ENCODE results near the gene SPRING1.

SPRING1 gene

DNA sequence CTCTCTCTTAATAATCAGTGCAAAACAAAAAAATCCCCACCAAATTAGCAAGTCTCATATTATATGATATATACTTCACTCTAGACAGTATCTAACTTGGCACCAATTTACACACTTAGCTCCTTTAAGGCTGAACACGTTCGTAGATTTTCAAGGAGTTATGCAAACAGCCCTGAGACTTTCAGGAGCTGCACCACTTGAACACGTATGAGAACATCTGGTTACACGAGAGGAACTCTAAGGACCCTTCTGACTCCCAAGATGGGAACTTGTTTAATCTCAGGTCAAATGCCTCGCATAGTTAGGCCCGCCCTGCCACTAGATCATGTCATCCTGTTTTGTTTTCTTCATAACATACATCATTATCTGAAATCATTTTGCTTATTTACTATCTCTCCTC is 10.0 kb downstream of the SPRING1 start:
- H3K27ac Mint-ChIP-seq: no peak overlapping the region
- H3K4me1 Mint-ChIP-seq (ENCODE audit: low read depth): peaks cover 3% of the 10 kb centered on the region
- no peak overlapping the region for H3K4me3 Mint-ChIP-seq
- H3K9me3 Mint-ChIP-seq: no peaks in the 10 kb centered on the region
- peaks cover 12% of the 10 kb centered on the region for H3K36me3 Mint-ChIP-seq (ENCODE audit: low read depth)
- H3K27me3 Mint-ChIP-seq: no peaks in the 10 kb centered on the region

DNA sequence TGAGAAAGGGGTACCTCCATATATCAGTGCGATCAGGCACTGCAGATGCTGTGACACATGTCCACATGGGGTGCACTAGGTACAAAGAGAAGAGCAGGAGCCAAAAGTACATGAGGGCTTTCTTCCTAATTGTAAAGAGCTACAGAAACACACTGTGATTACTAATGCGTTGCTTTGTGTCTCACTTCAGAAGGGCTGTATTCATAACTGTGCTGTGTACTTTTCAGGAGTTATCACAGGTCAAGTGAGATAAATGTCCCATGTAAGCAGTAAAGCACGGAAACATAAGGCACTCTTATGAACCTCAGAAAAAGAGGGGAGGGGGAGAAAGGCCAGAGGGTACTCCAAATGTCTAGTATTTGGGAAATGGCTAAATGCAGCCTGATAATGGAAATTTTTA is 10.6 kb downstream of the SPRING1 start:
- Mint-ChIP-seq H3K4me1 (ENCODE audit: low read depth) (peaks cover 8% of the 10 kb centered on the region), H3K36me3 (ENCODE audit: low read depth) (peaks cover 15% of the 10 kb centered on the region), H3K4me3 (no peak overlapping the region), H3K27me3 (no peaks in the 10 kb centered on the region), H3K9me3 (no peaks in the 10 kb centered on the region), H3K27ac (no peak overlapping the region)

DNA sequence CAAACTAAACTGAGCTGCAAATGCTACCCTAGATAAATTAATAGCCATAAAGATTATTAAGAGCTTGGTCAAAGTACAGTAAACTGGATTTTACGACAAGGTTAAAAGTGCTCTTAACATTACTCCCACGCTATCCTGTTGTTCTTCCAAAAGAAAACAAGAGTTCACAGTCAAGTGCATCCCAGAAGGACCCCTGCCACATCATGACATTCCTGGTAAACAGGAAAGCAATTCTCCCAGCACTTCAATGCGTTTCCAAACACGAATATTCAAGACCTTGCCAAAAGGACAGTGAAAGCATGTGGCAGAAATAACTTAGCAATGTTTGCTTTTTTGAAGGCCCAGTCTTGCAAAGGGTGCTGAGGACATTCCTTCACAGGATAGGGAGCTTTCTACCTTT is 11.2 kb downstream of the SPRING1 start:
- H3K4me1 Mint-ChIP-seq (ENCODE audit: low read depth): peaks cover 8% of the 10 kb centered on the region
- no peak overlapping the region for H3K27ac Mint-ChIP-seq
- H3K27me3 Mint-ChIP-seq: no peaks in the 10 kb centered on the region
- H3K9me3 Mint-ChIP-seq: no peaks in the 10 kb centered on the region
- H3K36me3 Mint-ChIP-seq (ENCODE audit: low read depth): peaks cover 15% of the 10 kb centered on the region
- H3K4me3 Mint-ChIP-seq: no peak overlapping the region

DNA sequence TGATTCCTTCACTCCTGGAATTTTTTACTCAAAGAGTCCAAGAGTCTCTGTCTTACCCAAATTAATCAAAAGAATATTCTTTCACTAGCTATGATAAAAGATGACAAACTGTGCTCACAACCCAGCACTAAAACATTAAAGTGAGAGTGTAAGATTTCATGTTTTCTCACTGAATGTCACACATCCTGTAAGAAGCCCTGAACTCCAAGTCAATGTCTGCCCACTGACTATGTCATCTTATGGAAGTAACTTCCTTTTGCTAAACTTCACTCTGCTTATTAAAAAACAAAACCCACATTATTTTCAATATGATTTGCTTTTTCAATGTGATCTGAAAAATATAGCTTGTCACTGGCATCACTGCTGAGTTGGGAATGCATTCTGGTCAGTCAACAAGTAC is 15.6 kb downstream of the SPRING1 start:
- Mint-ChIP-seq H3K4me1 (ENCODE audit: low read depth) (peaks cover 14% of the 10 kb centered on the region), H3K4me3 (no peak overlapping the region), H3K27me3 (no peaks in the 10 kb centered on the region), H3K9me3 (no peaks in the 10 kb centered on the region), H3K27ac (no peak overlapping the region), H3K36me3 (ENCODE audit: low read depth) (peaks cover 23% of the 10 kb centered on the region)

DNA sequence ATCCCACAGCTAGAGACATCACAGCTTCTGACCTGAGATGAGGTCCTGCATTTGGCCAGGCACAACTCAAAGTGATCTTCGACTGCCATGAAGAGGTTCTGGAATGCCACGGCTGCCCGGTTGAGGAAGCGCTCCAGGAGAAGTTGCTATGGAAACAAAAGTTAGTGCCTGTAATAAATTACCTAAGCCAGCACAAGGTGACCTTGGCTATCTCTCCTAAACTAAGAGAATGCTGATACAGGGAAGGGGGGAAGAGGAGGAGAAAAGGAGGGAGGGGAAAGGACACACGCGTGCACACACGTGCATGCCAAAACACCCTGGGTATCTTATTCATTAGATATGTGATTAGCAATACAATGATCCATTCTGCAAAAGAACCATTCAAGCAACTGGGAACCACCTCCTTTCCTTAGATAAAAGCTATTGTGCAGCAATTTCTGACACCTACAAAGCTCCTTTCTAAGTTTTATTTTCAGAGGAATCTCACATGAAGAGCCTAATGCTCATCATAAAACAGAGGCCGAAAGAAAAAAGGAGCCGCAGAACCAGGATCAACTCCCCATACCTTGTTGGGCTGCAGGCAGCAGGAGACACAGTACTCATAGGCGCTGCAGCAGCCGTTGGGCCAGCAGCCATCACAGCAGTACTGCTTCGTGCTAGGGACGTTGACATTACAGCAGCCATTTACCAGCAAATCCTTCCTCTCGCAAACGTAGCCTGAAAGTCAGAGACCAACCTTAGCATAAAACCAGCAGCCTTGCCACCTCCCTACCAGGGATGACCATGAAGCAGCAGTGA is 17.9 kb downstream of the SPRING1 start:
- no peaks in the 10 kb centered on the region for H3K27me3 Mint-ChIP-seq
- H3K36me3 Mint-ChIP-seq (ENCODE audit: low read depth): peaks cover 40% of the 10 kb centered on the region
- no peak overlapping the region for H3K4me3 Mint-ChIP-seq
- no peak overlapping the region for H3K27ac Mint-ChIP-seq
- H3K4me1 Mint-ChIP-seq (ENCODE audit: low read depth): peaks cover 10% of the 10 kb centered on the region
- no peaks in the 10 kb centered on the region for H3K9me3 Mint-ChIP-seq

DNA sequence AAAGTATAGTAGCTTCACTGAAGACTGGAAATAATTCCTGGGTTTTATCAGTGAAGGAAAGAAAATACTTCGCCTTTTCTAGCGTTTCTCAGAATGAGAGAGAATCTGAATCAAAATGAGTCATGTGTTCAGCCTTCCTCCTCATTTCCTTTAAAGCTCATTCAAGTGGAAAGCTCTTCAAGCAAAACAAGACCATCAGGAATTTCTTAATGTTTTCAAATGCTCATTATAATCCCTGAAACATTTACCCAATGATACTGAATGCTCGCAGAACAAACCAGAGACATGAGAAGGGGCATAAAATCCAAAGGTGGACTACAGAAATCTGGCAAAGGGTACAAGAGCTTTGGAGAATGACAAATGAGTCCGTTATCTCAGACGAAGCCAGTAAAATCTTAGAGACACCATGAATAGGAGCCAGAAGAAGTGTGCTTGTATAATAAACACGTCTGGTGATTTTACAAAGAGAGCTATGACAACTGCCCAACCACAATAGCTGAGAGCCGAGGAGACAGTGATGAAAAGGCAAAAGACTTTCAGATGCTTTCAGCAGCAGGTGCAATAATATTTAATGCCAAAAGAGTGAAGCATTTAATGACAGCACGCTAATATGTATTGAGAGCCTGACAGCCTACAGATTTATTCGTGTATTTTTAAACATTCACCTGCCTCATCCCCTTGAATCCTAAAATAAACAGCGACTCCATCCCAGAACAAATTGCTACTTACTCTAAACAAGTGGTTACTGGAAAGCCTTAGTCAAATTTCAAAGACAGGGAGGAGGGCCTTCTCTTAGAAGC is 19.0 kb downstream of the SPRING1 start:
- Mint-ChIP-seq H3K4me1 (ENCODE audit: low read depth) (peaks cover 10% of the 10 kb centered on the region), H3K27ac (peak overlapping the region; percentile 33)

DNA sequence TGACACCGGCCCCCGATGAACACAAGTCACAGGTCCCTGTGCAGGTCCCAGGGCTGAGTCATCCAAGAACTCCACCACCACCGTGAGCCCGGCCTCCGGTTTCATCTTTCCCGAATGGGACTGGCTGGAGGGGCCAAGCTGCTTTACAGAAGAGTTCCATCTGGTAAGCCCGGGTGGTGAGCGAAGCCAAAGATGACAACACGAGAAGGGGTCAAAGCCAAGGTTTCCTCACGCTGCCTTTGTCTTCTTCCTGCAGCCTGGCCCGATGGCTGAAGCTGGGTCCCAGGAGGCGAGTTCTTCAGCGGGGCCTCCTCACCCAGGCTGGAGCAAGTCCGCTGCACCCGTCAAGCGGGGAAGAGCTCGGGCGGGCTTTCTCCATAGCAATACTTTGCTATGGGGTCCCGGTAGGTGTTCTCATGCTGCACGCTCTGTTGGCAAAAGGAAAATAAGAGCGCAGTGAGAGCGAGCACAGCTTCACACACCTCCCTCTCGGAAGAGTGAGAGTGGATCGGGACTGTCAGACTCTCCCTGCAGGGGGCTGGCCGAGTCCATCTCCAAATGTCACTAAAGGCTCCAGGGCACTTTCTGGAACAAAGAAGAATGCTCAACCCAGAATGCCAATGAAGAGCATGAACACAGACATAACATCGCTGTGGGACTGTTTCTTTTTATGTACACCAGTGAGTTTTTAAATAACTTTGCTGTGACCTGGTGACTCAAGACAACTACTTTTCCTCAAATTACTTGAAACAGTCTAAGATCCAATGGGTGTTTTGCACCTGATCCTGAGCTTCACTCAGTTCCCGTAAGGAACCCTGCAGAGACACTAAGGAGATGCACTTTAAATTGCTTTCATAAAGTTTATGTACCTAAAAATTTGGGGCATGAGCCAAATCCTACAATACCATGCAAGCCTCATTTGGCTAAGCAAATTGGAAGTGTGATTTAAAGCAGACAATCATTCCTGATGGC is 20.1 kb downstream of the SPRING1 start:
- H3K27ac Mint-ChIP-seq: no peak overlapping the region
- peaks cover 9% of the 10 kb centered on the region for H3K4me1 Mint-ChIP-seq (ENCODE audit: low read depth)
- peaks cover 36% of the 10 kb centered on the region for H3K36me3 Mint-ChIP-seq (ENCODE audit: low read depth)
- H3K9me3 Mint-ChIP-seq: no peaks in the 10 kb centered on the region
- no peaks in the 10 kb centered on the region for H3K27me3 Mint-ChIP-seq
- H3K4me3 Mint-ChIP-seq: no peak overlapping the region

More for the DNA sequence above, 19.0 kb downstream of the SPRING1 start:
- Mint-ChIP-seq H3K36me3 (ENCODE audit: low read depth) (peaks cover 40% of the 10 kb centered on the region), H3K9me3 (no peaks in the 10 kb centered on the region), H3K27me3 (no peaks in the 10 kb centered on the region), H3K4me3 (no peak overlapping the region)

DNA sequence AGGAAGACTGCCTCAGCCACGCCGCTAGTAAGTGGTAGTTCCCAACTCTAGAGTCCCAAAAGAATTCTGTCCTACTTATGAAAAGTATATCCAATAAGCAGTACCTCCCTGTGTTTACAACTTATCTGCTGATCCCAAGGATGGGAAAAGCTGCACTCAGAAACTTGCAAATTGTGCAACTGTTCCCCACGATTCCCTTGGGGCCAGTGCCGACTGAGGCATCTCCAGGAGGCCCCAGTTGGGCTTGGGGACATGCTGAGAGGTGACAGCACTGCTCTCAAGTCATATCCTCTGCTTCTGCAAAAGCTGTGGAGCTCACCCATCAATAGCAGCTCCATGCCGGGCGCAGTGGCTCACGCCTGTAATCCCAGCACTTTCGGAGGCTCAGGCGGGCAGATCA is 23.7 kb downstream of the SPRING1 start:
- H3K27me3 Mint-ChIP-seq: no peaks in the 10 kb centered on the region
- H3K27ac Mint-ChIP-seq: no peak overlapping the region
- H3K9me3 Mint-ChIP-seq: no peaks in the 10 kb centered on the region
- peaks cover 25% of the 10 kb centered on the region for H3K36me3 Mint-ChIP-seq (ENCODE audit: low read depth)
- H3K4me1 Mint-ChIP-seq (ENCODE audit: low read depth): peaks cover 5% of the 10 kb centered on the region
- no peak overlapping the region for H3K4me3 Mint-ChIP-seq

DNA sequence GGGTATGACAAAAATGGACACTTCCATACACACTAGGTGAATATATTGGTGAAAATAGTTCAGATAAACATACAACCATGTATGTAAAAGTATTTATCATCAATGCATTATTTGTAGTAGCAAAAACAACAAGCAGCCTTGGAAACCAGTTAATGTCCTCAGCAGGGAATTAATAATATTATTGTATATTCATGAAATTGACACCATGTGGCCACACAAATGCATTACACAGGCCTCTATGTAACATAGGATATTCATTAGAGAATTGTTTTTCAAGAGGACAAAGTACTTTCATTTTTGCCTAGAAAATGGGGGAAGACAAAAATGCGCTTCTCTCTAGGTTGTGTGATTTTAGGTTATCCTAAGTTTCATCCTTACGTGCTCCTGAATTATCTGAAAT is 24.3 kb downstream of the SPRING1 start:
- H3K27me3 Mint-ChIP-seq: no peaks in the 10 kb centered on the region
- H3K4me3 Mint-ChIP-seq: no peak overlapping the region
- peaks cover 7% of the 10 kb centered on the region for H3K4me1 Mint-ChIP-seq (ENCODE audit: low read depth)
- H3K9me3 Mint-ChIP-seq: no peaks in the 10 kb centered on the region
- H3K36me3 Mint-ChIP-seq (ENCODE audit: low read depth): peaks cover 25% of the 10 kb centered on the region
- H3K27ac Mint-ChIP-seq: no peak overlapping the region

DNA sequence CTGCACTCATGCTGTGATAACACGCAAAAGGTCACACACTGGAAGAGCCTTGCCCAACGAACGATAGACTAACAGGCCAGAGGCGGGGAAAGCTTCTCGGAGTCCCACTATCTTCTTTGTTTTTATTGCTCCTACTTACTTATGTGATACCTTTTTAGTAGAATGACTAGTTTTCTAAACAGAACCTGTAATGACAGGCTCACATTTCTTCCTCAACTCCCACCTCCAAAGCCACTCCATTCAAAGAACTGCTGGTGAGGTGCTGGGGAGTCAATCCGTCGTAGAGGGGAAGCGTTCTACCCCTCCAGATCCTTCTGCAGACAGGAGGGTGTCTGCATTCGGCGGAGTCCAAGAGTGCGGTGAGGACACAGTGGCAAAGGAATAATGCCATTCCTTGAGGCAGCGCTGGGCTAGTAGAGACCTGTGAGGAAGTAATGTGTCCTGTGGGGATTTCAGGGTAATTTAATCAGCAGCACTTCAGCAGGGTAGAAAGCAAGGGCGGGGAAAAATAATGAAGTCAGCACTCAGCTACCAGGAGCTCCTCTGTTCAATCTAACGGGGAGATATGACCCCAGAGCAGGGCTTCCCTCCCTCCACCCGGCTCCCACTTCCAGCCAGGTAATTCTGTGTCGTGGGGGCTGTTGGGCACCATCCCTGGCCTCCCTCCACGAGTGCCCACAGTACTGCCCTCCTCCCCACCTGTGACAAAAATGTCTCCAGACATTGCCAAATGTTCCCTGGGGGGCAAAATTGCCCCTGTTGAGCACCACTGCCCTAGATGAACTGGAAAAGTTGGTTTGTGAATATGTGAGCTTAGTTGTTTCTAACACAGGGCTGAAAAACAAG is 25.2 kb downstream of the SPRING1 start:
- H3K9me3 Mint-ChIP-seq: no peaks in the 10 kb centered on the region
- H3K27me3 Mint-ChIP-seq: no peaks in the 10 kb centered on the region
- H3K4me1 Mint-ChIP-seq (ENCODE audit: low read depth): peaks cover 8% of the 10 kb centered on the region
- peaks cover 25% of the 10 kb centered on the region for H3K36me3 Mint-ChIP-seq (ENCODE audit: low read depth)
- no peak overlapping the region for H3K4me3 Mint-ChIP-seq
- peak overlapping the region; percentile 45 for H3K27ac Mint-ChIP-seq

DNA sequence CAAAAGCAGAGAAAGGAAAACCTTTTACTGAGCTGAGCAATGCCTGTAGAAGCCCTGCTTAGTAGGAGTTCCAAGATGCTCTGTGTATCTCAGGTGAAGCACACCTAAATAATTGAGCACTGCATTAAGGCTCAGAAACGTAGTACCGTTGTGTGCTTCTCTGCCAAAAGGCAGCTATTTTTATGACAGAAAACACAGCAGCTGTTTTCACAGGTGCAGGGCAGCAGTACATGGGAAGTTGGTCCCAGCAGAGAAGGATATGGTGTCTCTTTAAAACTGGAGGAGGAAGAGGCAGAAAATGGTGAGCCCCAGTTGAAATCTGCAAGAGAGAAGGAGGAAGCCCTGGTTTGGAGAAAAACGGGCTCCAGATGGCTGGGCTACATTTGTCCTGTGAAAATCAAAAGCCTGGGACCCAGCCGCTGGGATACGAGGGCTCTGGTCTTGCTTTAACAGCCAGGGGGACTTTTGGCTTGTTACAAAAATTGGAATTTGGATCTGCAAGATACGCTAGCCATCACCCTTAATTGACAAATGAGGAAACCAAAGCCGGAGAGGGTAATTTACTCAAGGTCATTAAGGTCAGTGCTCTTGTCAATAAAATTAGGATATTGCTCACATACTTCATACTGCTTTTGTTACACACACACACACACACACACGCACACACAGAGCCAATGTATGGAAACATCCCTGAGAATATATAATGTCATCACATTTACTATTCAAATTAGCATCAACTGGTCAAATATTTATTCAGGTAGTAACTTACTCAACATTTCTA is 27.3 kb downstream of the SPRING1 start:
- peaks cover 8% of the 10 kb centered on the region for H3K4me1 Mint-ChIP-seq (ENCODE audit: low read depth)
- H3K27ac Mint-ChIP-seq: peak overlapping the region; percentile 28
- H3K36me3 Mint-ChIP-seq (ENCODE audit: low read depth): peaks cover 7% of the 10 kb centered on the region
- no peaks in the 10 kb centered on the region for H3K9me3 Mint-ChIP-seq
- peaks cover 5% of the 10 kb centered on the region for H3K27me3 Mint-ChIP-seq
- H3K4me3 Mint-ChIP-seq: no peak overlapping the region

DNA sequence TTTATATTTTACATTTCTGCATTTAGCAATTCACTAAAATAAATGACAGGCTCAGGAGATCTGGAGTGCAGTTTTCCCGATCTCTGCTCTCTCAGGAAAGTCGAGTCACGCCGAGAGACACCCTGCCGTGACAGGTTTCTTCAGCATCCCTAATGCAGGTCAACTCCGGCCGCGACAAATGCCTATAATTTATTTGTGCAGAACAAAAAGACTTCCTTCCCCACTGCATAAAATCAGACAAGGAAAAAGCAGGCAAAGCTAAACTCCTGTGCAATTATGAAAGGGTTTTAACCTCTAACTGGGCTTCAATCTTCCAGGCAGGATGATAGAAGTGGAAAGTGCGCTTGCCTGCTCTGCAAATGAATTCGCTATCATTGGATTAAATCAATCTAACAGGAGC is 28.1 kb downstream of the SPRING1 start:
- Mint-ChIP-seq H3K36me3 (ENCODE audit: low read depth) (peaks cover 7% of the 10 kb centered on the region), H3K4me3 (no peak overlapping the region), H3K27me3 (peaks cover 5% of the 10 kb centered on the region), H3K27ac (no peak overlapping the region), H3K9me3 (no peaks in the 10 kb centered on the region), H3K4me1 (ENCODE audit: low read depth) (peaks cover 8% of the 10 kb centered on the region)
